Mammary epithelial cell (primary cell): ENCODE results near the gene CACNB1.

Source experiments
- CTCF ChIP-seq, 2 donors: IDR thresholded peaks in 1 of 2; conservative IDR thresholded peaks in 1 of 2; 2 replicates each; pipeline ENCODE4 v1.5.1; 2011 to 2012; ENCODE audit warnings: inconsistent platforms in 2 of 2, low read length in 2 of 2, mild to moderate bottlenecking in 2 of 2, control low read depth in 1 of 2, low read depth in 1 of 2; ENCODE audit not compliant: insufficient read depth in 1 of 2; ENCODE audit errors: extremely low read depth in 1 of 2
- EZH2 ChIP-seq: IDR thresholded peaks from 2 replicates; pipeline ENCODE4 v1.6.1; 2012; ENCODE audit warnings: low read length, inconsistent platforms, borderline replicate concordance

GRCh38 chr17:39239640-39240314, 42.3 kb upstream of the CACNB1 start:
- TF ChIP-seq EZH2 (no peak), CTCF (conservative IDR thresholded peaks at IDR 0.05 in 1 of 2, IDR thresholded peaks at IDR 0.05 in 1 of 2; ENCODE audit: extremely low read depth in 1 of 2, insufficient read depth in 1 of 2, low read depth in 1 of 2, low read length in 2 of 2) (peak; percentile 77 to 81)
